NCI-H82 treated with DMSO at 0.1 percent for 48 hours (cell line): ENCODE results near the gene DNAL1.
"Not testable (repeated sequence)": the region's sequence is repeated elsewhere in the genome, so short reads cannot be mapped to it uniquely, and the experiment has no call there.

Source experiments
- DNase-seq: peaks from one replicate; lab custom pipeline; 2025; ENCODE audit not compliant: unreplicated experiment; lab: John Stamatoyannopoulos, UW

DNAL1 gene

GRCh38 chr14:73637830-73638229 lies 7.0 kb upstream of the DNAL1 start:
- DNase-seq = no peak

- DNase-seq = no peak
Measured at GRCh38 chr14:73640796-73641365, 3.9 kb upstream of the DNAL1 start.

- DNase-seq = no peak
Measured at GRCh38 chr14:73645248-73645610, 443 bp downstream of the DNAL1 start.

DNA sequence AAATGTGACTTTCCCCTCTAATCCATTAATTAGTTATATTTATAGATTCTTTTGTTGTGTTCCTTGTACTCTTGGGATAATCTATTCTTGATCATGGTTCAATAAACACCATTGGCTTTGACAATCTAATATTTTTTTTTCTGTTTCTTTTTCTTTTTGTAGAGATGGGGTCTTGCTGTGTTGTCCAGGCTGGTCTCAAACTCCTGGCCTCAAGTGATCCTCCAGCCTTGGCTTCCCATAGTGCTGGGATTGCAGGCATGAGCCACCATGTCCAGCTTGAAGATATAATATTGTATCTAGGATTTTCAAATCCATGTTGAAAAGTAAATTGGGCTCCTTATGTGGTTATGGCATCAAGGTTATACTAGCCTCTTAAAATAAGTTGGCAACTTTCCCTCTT lies 6.2 kb downstream of the DNAL1 start:
- no peak for DNase-seq

DNA sequence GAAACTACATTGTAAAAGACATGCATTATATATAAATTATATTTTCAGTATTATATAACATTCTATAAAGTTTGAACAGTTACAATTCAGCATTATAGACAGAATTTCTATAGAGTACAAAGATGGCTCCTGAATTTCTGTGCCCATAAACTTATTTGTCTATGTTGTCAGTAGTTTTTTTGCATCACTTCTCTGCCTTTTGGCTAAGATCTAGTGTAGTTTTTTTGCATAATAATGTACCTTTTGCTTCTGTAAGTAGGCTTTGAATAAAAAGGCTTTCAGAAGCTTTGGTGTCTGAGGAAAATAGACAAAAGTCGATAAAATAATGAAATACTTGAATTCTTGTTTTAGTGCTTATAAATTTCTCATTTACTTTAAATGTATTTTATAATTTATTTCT lies 11.1 kb downstream of the DNAL1 start:
- DNase-seq = no peak

GRCh38 chr14:73659202-73659601 lies 14.4 kb downstream of the DNAL1 start:
- DNase-seq = not testable (repeated sequence)

GRCh38 chr14:73660511-73660910 lies 15.7 kb downstream of the DNAL1 start:
- no peak for DNase-seq

GRCh38 chr14:73661872-73662271 lies 17.1 kb downstream of the DNAL1 start:
- no peak for DNase-seq

DNA sequence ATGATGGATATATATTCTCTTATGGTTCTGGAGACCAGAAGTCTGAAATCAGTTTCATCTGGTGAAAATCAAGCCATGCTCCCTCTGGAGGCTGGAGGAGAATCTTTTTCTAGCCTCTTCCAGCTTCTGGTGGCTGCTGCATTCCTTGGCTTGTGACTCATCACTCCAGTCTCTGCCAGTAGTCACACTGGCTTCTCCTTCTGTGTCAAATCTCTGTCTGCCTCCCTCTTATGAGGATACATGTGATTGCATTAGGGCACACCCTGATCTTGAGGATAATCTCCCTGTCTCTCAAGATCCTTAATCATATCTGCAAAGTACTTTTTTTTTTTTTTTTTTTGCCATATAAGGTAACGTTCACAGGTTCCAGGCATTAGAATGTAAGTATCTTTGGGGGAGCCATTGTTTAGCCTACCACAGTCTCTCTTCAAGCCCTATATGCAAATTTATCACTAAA lies 17.7 kb downstream of the DNAL1 start:
- DNase-seq = peak; percentile 71

DNA sequence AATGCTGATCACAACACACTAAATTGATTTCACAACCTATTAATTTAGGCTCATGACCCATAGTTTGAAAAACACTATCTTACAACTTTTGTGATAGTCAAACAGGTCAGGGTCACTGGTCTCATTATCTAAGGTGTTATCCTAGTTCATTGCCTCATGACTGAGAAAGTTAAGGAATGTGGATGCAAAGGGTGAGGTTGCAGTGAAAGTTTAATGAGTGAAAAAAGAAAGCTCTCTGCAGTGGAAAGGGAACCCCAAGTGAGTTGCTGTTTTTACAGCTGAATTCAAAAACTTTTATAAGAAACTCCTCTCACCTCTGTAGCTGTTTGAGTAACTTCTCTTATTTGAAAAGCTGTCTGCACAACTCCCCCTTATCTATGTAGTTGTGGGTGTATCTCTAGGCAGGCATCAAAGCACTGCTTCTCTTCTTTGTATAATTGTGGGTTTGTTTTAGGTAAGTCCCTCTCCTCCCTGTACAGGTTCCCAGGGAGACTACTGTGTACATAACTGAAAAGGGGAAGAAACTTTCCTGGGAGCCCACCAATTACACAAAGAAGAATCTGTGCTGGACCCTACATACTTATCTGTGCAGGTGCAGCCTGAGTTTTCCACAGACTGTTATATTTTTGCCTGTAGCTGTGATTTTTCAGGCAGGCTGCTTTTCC lies 18.9 kb downstream of the DNAL1 start:
- DNase-seq = no peak

DNA sequence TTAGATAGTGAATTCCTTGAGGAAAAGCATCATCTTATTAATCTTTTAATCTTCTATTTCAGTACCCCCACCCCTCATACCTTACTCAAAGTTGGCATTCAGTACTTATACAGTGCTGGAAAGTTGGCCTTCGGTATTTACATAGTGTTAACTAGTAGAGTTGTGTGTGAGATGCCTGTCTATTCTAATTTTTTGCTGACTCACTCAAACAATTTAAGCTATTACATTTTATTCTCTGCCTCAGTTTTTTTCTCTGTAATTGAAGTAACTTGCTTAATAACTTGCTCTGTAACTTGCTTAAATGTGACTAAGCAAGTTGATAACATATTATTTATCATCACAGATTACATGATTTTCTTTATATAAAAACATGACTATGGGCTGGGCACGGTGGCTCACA lies 20.3 kb downstream of the DNAL1 start:
- no peak for DNase-seq

- no peak for DNase-seq
Measured at GRCh38 chr14:73666583-73666982, 21.8 kb downstream of the DNAL1 start.

- no peak for DNase-seq
Measured at GRCh38 chr14:73667854-73668253, 23.1 kb downstream of the DNAL1 start.

- DNase-seq = no peak
Measured at GRCh38 chr14:73674986-73675385, 30.2 kb downstream of the DNAL1 start.

DNA sequence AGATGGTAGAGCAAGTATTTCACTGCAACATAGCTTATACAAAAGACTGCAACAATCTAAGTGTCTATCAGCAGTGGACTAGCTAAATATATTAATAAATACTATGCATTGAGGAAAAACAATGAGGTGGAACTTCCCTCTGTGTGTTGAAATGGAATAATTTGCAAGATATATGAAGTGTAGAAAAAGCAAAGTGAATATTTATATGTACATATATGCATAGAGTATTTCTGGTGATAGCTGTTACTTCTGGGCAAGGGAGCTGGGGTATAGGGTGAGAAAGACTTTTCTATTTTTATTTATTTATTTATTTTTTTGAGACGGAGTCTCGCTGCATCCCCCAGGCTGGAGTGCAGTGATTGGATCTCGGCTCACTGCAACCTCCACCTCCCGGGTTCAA lies 33.9 kb downstream of the DNAL1 start:
- no peak for DNase-seq

DNA sequence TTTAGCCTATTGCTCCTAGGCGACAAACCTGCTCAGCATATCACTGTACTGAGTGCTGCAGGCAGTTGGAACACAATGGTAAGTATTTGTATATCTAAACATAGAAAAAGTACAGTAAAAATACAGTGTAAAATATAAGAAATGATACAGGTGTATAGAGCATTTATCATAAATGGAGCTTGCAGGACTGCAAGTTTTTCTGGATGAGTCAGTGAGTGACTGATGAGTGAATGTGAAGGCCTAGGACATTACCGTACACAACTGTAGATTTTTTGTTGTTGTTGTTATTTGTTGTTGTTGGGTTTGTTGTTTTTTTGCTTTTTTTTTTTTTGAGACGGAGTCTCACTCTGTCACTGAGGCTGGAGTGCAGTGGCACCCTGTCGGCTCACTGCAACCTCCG lies 36.0 kb downstream of the DNAL1 start:
- no peak for DNase-seq

DNA sequence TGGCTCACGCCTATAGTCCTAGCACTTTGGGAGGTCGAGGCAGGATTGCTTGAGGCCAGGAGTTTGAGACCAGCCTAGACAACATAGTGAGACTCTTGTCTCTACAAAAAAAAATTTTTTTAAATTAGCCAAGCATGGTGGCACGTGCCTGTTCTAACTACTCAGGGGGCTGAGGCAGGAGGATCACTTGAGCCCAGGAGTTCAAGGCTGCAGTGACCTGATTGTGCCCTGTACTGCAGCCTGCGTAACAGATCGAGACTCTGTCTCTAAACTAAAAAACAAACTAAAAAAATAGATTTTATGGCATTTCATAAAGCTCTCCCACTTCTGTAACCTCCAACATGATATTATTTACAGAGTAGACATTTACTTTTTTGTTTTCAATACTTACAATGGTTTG lies 39.8 kb downstream of the DNAL1 start:
- DNase-seq = no peak

- no peak for DNase-seq
Measured at GRCh38 chr14:73685328-73685727, 40.5 kb downstream of the DNAL1 start.

DNA sequence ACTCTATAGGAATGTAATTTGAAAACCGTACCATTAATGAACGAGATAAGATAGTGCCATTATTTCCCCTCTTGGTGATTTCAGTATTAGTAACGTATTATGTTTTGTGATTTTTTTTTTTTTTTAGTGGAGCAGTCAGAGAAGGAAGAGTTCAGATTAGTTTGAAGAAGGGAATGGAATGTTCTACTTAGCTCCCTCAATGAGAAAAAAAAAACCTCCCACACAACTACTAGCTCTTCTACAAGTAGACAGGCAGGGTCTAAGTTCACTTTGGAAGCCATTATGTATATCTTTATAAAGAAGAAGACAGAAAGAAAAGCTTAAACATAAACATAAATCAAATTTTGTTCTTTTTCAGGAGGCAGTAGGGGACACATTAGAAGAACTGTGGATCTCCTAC lies 42.1 kb downstream of the DNAL1 start:
- no peak for DNase-seq

DNA sequence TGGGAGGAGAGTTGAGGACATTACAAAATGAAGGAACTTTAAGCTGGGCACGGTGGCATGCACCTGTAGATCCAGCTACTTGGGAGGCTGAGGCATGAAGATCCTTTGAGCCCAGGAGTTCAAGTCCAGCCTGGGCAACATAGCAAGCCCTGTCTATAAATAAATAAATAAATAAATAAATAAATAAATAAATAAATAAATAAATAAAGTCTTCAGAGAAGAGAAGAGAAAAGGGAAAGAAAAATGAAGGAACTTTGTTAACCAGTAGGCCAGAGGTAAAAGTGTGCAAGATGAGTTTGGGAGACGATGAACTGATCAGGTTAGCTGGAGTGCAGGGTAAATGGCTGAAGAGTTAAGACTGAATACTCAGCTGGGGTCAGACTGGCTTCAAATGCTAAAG lies 49.3 kb downstream of the DNAL1 start:
- DNase-seq = no peak

GRCh38 chr14:73695082-73695481 lies 50.3 kb downstream of the DNAL1 start:
- DNase-seq = no peak

GRCh38 chr14:73695997-73696396 lies 51.2 kb downstream of the DNAL1 start:
- no peak for DNase-seq
